Astrocyte (in vitro differentiated cells and primary cell): ENCODE measurements around the gene DROSHA. TPM values are rescaled to one million over a fixed set of nuclear protein-coding genes. Genes with fewer than 3 reads are reported as not detected.
A peak's percentile ranks its signal among the peaks of the same experiment; 100 is the strongest.

Source experiments
- DNase-seq: peaks from one replicate; pipeline ENCODE4 v3.0.0-alpha.2; 2010; ENCODE audit warnings: low read depth
- FAIRE-seq: peaks from 2 replicates; lab custom pipeline; 2011; peaks lifted over from hg19 to GRCh38; lab: Jason Lieb, UNC
- H2AFZ ChIP-seq: 2 replicates; pipeline ENCODE4 v1.6.0; 2012; ENCODE audit warnings: low read depth, low read length, inconsistent platforms
- H3K27ac ChIP-seq: 2 replicates; pipeline ENCODE4 v1.5.1; 2011; ENCODE audit warnings: low read depth, low read length, inconsistent platforms
- H3K27me3 ChIP-seq: 2 replicates; pipeline ENCODE4 v1.6.0; 2011; ENCODE audit warnings: low read length, inconsistent platforms; ENCODE audit not compliant: insufficient read depth
- H3K36me3 ChIP-seq: 2 replicates; pipeline ENCODE4 v1.5.1; 2011; ENCODE audit warnings: low read length, inconsistent platforms; ENCODE audit not compliant: insufficient read depth
- H3K4me1 ChIP-seq: 2 replicates; pipeline ENCODE4 v1.5.1; 2011; ENCODE audit warnings: low read length, inconsistent platforms; ENCODE audit not compliant: insufficient read depth
- H3K4me2 ChIP-seq: 2 replicates; pipeline ENCODE4 v1.6.0; 2012; ENCODE audit warnings: low read length, inconsistent platforms
- H3K4me3 ChIP-seq: 2 replicates; pipeline ENCODE4 v1.5.1; 2011; ENCODE audit warnings: low read depth, mild to moderate bottlenecking, low read length, inconsistent platforms; ENCODE audit not compliant: insufficient read depth
- H3K79me2 ChIP-seq: 2 replicates; pipeline ENCODE4 v1.6.0; 2012; ENCODE audit warnings: mild to moderate bottlenecking, low read length, inconsistent platforms; ENCODE audit not compliant: insufficient read depth
- H3K9ac ChIP-seq: 2 replicates; pipeline ENCODE4 v1.6.0; 2012; ENCODE audit warnings: mild to moderate bottlenecking, low read length, inconsistent platforms
- H3K9me3 ChIP-seq: 2 replicates; pipeline ENCODE4 v1.5.1; 2012; ENCODE audit warnings: low read depth, mild to moderate bottlenecking, low read length, inconsistent platforms; ENCODE audit not compliant: insufficient read depth
- H4K20me1 ChIP-seq: 2 replicates; pipeline ENCODE4 v1.6.0; 2012; ENCODE audit warnings: low read length, inconsistent platforms; ENCODE audit not compliant: insufficient read depth
- H3K27ac Mint-ChIP-seq: one replicate; pipeline ENCODE4 v1.8.0; 2021; ENCODE audit warnings: mild to moderate bottlenecking, mixed read lengths; ENCODE audit not compliant: unreplicated experiment
- H3K27me3 Mint-ChIP-seq: one replicate; pipeline ENCODE4 v1.8.0; 2021; ENCODE audit warnings: low read depth, mixed read lengths; ENCODE audit not compliant: unreplicated experiment
- H3K36me3 Mint-ChIP-seq: one replicate; pipeline ENCODE4 v1.8.0; 2021; ENCODE audit warnings: low read depth, mixed read lengths; ENCODE audit not compliant: unreplicated experiment
- H3K4me1 Mint-ChIP-seq: one replicate; pipeline ENCODE4 v1.8.0; 2021; ENCODE audit warnings: low read depth, mixed read lengths; ENCODE audit not compliant: unreplicated experiment
- H3K4me3 Mint-ChIP-seq: one replicate; pipeline ENCODE4 v1.8.0; 2021; ENCODE audit warnings: mild to moderate bottlenecking, moderate library complexity, mixed read lengths; ENCODE audit not compliant: unreplicated experiment
- H3K9me3 Mint-ChIP-seq: one replicate; pipeline ENCODE4 v1.8.0; 2021; ENCODE audit warnings: mild to moderate bottlenecking, mixed read lengths; ENCODE audit not compliant: unreplicated experiment
- EZH2 ChIP-seq: IDR thresholded peaks from 2 replicates; pipeline ENCODE4 v1.6.1; 2012; ENCODE audit warnings: mild to moderate bottlenecking, low read length, inconsistent platforms; ENCODE audit not compliant: insufficient read depth
- total RNA-seq: library from RNA; stranded (reverse); gene quantifications from 2 replicates; pipeline ENCODE4 v1.2.1, GENCODE V29; 2021
- TF ChIP-seq, protein P1 (sequence below): IDR thresholded peaks from 2 replicates; pipeline ENCODE4 v1.5.1; 2011; ENCODE audit warnings: low read depth, mild to moderate bottlenecking, inconsistent platforms, low read length, moderate library complexity; ENCODE audit not compliant: insufficient read depth

DROSHA gene
- total RNA-seq, 1 donor from 2014 or later = 50.6 TPM

DNA sequence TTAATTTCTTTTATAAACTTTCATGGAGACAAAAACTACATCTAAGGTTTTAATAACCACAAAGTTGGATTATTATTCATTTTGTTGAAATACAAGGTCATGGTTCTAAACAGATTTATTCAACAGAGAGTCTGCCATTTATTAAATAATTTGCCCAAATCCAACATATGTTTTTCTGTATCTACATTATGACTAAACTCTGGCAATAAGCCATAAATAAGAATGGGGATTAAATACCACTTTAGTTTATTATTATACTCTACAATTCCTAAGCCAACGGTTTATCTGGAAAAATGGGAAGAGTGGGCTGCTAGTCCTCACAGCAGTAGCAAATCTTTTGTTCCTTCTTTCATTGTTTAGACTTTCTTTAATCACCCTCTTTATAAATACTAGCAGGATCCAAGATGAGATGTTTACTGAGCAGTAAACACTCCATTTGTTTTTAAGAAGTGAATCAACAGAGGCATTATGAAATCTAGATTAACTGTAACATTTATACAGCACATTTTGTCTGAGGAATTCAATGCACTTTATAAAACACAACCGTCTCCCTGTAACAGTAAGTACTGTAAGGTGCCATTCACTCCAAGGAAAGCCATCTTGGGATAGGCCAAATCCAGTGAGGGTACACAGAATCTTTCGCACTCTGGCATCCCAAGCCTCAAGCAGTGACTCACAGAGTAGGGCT, 89.7 kb downstream of the DROSHA start:
- Mint-ChIP-seq H3K27ac (no peak overlapping the region), H3K36me3 (peaks cover 13% of the 10 kb centered on the region), H3K4me3 (no peak overlapping the region), H3K27me3 (no peaks in the 10 kb centered on the region), H3K4me1 (no peaks in the 10 kb centered on the region), H3K9me3 (no peaks in the 10 kb centered on the region)
- FAIRE-seq = peak; percentile 63
- no peak overlapping the region for H2AFZ ChIP-seq
- no peaks in the 10 kb centered on the region for H3K9me3 ChIP-seq
- TF ChIP-seq, protein P1, sequence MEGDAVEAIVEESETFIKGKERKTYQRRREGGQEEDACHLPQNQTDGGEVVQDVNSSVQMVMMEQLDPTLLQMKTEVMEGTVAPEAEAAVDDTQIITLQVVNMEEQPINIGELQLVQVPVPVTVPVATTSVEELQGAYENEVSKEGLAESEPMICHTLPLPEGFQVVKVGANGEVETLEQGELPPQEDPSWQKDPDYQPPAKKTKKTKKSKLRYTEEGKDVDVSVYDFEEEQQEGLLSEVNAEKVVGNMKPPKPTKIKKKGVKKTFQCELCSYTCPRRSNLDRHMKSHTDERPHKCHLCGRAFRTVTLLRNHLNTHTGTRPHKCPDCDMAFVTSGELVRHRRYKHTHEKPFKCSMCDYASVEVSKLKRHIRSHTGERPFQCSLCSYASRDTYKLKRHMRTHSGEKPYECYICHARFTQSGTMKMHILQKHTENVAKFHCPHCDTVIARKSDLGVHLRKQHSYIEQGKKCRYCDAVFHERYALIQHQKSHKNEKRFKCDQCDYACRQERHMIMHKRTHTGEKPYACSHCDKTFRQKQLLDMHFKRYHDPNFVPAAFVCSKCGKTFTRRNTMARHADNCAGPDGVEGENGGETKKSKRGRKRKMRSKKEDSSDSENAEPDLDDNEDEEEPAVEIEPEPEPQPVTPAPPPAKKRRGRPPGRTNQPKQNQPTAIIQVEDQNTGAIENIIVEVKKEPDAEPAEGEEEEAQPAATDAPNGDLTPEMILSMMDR = no peak
- TF ChIP-seq EZH2 = no peak
- H3K27me3 ChIP-seq = no peaks in the 10 kb centered on the region
- no peak overlapping the region for H3K4me3 ChIP-seq
- H3K9ac ChIP-seq = no peak overlapping the region
- H3K27ac ChIP-seq = no peak overlapping the region
- H3K4me1 ChIP-seq = no peaks in the 10 kb centered on the region
- H3K36me3 ChIP-seq = no peaks in the 10 kb centered on the region
- H3K79me2 ChIP-seq = no peaks in the 10 kb centered on the region
- H3K4me2 ChIP-seq = no peak overlapping the region
- no peaks in the 10 kb centered on the region for H4K20me1 ChIP-seq
- no peak for DNase-seq

DNA sequence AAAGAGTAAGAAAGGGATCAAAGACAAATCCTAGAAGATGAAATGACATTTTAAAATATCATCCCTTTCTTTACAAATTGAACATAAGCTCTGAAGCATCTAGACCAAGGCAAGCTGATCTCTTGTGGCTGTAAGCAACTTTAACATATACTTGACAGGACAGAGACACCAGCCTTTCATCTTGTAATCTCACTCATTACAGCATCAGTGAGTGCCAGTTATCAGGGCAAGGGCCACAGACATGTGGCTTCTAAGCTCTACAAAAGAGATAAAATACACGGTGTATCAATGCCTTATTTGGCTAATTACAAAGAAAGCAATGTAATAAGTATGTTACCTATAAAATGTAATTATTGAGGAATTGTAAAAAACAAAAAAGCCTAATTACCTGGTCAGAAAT, 95.0 kb downstream of the DROSHA start:
- Histone ChIP-seq H3K9me3 (no peaks in the 10 kb centered on the region), H3K4me3 (no peak overlapping the region), H3K36me3 (peaks cover 13% of the 10 kb centered on the region), H3K9ac (no peak overlapping the region), H2AFZ (no peak overlapping the region), H3K27ac (no peak overlapping the region), H4K20me1 (no peaks in the 10 kb centered on the region), H3K4me2 (no peak overlapping the region), H3K4me1 (no peaks in the 10 kb centered on the region), H3K79me2 (no peaks in the 10 kb centered on the region), H3K27me3 (no peaks in the 10 kb centered on the region)
- no peak for TF ChIP-seq EZH2
- TF ChIP-seq, protein P1 = no peak
- Mint-ChIP-seq H3K27me3 (no peaks in the 10 kb centered on the region), H3K27ac (no peak overlapping the region), H3K36me3 (peaks cover 17% of the 10 kb centered on the region), H3K4me3 (no peak overlapping the region), H3K9me3 (no peaks in the 10 kb centered on the region), H3K4me1 (no peaks in the 10 kb centered on the region)
- FAIRE-seq (no peak), DNase-seq (no peak)

DNA sequence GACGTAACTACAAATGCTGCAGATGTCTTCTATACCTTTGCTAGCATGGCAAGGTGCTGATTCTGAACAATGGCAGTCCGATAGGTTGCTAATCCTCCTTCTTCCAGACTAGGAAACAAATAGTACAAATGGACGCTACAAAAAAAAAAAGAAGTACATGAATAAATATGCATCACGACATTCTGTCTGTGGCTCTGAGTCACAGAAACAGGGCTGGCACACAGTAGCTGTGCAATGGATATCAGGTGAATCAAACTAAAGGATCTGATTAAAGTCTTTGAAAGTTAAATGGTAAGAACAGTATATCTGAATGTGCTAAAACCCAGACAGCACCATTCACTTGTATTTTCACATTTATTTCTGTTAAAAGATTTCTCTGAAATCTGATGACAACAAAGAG, 96.2 kb downstream of the DROSHA start:
- FAIRE-seq = no peak
- no peaks in the 10 kb centered on the region for H3K4me1 ChIP-seq
- H3K9me3 ChIP-seq = no peaks in the 10 kb centered on the region
- H3K27ac ChIP-seq = no peak overlapping the region
- Mint-ChIP-seq H3K4me3 (no peak overlapping the region), H3K27me3 (no peaks in the 10 kb centered on the region), H3K36me3 (peaks cover 17% of the 10 kb centered on the region), H3K9me3 (no peaks in the 10 kb centered on the region), H3K27ac (no peak overlapping the region), H3K4me1 (no peaks in the 10 kb centered on the region)
- H3K36me3 ChIP-seq = peaks cover 13% of the 10 kb centered on the region
- no peak overlapping the region for H3K4me3 ChIP-seq
- DNase-seq = no peak
- no peak overlapping the region for H2AFZ ChIP-seq
- no peak overlapping the region for H3K9ac ChIP-seq
- H3K27me3 ChIP-seq = no peaks in the 10 kb centered on the region
- H3K79me2 ChIP-seq = no peaks in the 10 kb centered on the region
- H3K4me2 ChIP-seq = no peak overlapping the region
- TF ChIP-seq, protein P1 = no peak
- no peak for TF ChIP-seq EZH2
- no peaks in the 10 kb centered on the region for H4K20me1 ChIP-seq
